Fibroblast of skin of scalp (primary cell): ENCODE data around the gene GUCY2D.
"Not testable (repeated sequence)": the region's sequence is repeated elsewhere in the genome, so short reads cannot be mapped to it uniquely, and the experiment has no call there.

Source experiments
- DNase-seq: peaks from one replicate; pipeline ENCODE4 v3.0.0-alpha.2; 2013

The GUCY2D gene

DNA sequence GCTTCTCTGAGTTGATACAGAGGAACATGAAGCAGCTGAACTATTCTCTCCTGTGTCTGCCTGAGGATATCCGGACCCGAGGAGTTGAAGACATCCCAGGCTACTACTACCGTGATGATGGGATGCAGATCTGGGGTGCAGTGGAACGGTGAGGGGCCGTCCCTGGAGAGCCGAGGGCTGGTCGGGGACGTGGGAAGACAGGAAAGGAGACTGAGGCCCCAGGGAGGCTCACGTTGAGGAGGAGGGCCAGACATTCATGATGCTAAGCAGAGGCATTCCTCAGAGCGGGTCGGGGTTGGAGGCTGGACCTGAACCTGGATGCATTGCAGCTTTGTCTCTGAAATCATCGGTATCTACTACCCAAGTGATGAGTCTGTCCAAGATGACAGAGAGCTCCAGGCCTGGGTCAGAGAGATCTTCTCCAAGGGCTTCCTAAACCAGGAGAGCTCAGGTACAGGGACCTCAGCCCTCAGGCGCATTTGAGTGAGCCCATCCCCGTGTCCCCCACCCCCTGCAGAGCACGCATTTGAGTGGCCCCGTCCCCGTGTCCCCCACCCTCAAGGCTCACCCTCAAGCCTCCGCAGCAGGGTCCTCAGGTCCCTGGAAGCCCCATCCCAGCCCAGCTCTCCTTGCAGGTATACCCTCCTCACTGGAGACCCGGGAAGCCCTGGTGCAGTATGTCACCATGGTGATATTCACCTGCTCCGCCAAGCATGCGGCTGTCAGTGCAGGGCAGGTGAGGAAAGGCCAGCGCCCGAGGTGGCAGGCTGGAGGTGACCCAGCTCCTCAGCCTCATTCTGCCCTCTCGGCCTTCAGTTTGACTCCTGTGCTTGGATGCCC lies 44.7 kb downstream of the GUCY2D start:
- no peak for DNase-seq

DNA sequence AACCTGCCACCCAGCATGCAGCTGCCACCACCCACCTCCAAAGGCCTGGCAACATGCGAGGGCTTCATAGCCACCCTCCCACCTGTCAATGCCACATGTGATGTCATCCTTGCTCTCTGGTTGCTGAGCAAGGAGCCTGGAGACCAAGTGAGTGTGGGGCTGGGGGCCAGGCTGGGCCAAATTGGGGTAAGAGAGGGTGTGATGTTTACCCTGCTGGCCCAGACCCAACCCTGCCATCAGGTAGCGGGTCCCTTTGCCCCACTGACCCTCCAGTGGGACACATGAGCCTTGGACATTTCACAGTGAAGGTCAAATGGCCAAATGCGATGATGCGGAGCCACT lies 45.3 kb downstream of the GUCY2D start:
- DNase-seq = no peak

DNA sequence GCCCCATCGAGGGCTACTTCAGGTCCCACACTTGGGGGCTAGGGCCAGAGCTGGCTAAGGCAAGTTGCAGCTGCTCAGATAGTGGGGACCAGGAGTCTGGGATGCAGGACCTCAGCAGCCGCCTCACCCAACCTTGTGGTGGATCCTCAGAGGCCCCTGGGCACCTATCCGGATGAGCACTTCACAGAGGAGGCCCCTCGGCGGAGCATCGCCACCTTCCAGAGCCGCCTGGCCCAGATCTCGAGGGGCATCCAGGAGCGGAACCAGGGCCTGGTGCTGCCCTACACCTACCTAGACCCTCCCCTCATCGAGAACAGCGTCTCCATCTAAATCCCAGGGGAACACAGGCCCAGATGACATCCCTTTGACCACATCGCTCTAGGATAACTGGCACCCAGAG lies 45.8 kb downstream of the GUCY2D start:
- DNase-seq = no peak

DNA sequence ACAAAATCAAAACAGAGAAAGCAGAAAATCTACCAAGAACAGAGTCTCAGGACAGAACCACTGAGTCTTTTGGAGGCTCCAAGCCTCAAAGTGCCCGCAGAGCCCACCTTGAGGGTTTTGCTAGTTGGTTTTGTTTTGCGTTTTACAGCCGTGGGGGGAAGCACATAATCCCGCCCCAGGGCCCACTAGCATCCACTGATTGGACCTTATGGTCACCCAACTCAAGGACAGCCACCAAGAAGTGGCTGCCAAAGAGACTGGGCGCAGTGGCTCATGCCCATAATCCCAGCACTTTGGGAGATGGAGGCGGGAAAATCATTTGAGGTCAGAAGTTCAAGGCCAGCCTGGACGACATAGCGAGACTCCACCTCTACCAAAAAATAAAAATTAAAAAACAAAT lies 46.3 kb downstream of the GUCY2D start:
- DNase-seq = no peak

DNA sequence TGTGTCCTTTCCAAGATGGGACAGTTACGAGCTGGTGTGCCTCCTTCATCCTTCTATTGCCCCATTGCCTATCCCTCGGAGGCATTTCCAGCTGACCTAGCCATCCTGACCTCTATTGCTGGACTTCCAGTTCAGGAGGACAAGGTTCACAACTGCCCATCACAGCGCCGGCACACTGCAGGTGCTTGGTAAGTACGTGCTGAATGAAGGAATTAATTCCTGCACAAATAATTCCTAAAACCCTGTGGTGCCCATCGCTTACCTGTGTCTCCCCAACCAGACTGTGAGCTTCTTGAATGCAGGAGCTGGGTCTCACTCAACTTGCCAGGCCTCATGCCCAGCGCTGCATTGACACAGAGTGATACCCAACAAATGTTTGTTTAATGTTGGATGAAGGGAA lies 49.4 kb downstream of the GUCY2D start:
- no peak for DNase-seq

DNA sequence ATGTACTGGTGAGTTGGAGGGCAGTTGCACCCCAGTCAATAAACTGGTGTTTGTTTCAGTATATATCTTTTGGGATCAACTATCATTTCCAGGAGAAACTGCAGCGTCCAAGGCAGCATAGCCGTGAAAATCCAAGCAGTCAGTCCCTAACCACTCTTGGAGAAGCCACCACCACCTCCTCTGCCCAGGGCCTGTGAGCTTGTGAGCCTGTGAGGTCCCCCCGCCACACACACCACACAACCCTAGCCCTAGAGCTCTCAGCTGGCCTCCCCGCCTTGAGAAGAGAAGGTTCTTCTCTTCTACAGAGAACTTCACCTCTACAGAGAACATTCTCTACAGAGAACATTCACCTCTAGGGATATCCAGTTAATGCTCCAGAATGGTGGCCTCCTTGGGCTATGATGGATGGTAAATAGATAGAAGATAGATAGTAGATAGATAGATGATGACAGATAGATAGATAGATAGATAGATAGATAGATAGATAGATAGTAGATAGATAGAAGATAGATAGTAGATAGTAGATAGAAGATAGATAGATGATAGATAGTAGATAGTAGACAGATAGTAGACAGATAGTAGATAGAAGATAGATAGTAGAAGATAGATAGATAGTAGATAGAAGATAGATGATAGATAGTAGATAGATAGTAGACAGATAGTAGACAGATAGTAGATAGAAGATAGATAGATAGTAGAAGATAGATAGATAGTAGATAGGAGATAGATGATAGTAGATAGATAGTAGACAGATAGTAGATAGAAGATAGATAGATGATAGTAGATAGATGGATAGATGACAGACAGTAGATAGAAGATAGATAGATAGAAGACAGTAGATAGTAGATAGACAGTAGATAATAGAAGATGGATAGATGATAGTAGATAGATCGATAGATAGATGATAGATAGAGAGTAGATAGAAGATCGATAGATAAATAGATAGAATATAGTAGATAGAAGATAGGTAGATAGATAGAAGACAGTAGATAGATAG lies 50.1 kb downstream of the GUCY2D start:
- no peak for DNase-seq

DNA sequence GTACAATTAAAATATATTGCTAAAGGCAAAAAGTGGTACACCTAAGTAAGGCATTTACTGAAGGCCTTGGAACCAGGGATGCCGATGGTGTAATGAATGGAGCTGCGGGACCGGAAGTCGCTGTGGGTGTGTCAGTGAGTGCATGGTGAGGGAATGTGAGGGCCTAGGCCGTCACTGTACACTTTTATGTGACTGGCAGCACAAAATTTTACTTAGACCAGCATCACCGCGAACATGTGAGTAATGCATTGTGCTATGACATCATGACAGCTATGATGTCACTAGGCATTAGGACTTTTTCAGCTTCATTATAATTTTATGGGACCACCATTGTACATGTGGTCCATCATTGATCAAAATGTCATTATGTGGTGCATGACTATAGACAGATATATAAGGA lies 51.2 kb downstream of the GUCY2D start:
- DNase-seq = no peak

DNA sequence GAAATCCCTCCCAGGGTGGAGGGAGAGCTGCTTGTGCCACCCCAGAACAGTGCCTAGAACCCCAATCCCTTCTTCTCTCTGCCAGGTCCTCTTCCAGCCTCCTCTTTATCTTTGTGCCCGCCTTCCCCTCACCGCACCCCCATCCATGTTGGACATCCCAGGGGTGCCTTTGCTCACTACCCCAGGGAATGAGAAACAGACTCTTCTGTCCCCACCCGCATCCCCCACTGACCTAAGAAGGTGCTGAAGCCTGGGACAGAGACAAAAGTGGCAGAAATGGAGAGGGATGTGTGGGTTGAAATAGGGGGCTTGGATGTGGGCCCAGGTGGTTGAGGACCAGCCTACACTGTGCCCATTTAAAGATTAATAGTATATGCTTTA lies 53.4 kb downstream of the GUCY2D start:
- no peak for DNase-seq

DNA sequence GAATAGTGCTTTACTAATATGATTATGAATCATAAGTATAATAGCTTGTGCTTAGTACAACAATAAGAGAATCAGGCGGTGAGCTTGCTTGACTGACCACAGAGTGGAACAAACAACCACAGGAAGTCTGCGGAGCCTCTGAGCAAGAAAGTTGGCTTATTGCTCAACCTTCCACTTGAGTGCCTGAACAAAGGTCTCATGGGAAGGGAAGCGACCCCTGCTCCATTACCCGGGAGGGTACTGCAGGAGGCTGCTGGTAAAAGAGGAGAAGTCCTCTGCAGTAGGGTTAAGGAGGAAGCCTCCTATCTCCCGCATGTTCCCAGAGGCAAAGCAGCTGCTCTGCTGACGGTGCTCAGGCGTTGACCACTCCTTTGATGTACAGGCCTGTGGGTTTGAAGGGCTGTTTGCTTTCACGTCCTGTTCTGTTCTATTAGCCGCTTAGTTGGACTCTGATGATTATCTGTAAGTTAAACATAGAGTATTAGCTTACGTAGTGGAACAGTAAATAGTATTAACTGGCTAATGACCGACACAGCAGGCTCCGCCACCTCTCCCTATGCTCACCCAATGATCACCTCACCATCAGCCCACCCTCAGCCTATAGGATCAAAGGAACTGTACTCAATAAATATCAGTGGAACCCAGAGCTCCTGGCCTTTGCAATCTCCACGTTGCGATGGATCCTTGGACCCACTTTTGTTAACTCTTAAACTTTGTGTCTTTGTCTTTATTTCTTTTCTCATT lies 54.0 kb downstream of the GUCY2D start:
- DNase-seq = peak; percentile 63

DNA sequence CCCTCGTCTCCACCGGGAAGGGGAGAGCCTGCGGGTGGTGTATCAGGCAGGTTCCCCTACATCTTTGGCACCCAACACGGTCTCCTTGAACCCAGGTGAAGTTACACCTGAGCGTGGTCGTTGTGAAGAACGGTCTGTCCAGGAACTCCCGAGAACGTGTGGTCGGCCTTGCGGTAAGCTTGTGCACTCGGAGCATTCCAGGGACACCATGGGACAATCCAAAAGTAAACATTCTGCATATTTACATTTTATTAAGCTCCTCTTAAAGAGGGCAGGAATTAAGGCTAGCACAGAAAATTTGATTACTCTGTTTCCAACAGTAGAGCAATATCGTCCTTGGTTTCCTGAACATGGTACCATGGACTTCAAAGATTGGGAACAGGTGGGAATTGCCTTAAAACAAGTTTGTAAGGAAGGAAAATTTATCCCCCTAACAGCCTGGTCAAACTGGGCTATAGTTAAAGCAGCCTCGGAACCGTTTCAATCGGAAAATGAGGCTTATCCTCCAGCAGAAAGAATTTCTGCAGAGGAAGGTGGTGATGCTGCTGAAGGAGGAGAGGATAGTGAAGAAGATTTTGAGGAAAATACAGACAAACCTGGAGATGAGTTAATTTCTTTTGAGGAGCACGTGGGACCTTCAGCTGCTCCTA lies 54.7 kb downstream of the GUCY2D start:
- DNase-seq = no peak

DNA sequence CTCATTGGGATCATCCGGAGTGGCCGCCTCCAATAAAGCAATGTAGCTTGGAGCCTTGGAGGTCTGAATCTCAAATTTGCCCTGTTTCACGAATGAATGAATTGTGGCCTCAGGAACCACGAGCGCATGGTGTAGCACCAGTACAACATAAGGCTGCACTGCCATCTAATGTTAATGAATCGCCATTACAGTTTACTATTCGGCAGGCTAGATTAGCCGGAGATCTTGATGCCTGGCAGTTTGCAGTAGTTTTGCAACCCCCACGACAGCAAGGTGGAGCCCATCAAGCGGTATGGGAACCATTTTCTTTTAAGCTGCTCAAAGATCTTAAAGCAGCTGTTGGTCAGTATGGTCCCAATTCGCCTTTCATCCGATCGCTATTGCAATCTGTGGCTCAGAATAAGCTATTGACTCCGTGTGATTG lies 55.3 kb downstream of the GUCY2D start:
- peak; percentile 74 for DNase-seq

DNA sequence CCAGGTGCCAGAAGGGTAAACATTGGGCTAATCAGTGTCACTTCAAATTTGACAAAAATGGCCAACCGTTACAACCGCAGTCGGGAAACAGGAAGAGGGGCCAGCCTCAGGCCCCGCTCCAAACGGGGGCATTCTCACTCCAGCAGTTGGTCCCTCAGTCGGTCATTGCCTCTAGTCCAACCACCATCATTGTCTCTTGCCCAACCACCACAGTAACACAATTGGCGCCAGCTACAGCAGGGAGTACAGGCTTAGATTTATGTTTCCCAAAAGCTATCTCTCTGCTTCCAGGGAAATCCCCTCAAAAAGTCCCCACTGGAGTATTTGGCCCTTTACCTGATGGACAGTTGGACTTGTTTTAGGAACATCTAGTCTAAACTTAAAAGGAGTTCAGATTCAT lies 56.7 kb downstream of the GUCY2D start:
- DNase-seq = no peak

DNA sequence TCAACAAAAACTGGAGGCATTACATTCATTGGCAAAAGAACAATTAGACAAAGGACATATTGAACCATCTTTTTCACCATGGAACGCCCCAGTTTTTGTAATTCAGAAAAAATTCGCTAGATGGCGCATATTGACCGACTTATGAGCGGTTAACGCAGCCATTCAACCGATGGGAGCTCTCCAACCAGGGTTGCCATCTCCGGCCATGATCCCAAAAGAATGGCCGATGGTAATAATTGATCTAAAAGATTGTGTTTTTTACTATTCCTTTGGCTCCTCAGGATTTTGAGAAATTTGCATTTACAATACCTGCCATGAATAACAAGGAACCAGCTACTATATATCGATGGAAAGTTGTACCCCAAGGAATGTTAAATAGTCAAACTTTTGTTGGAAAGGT lies 57.9 kb downstream of the GUCY2D start:
- DNase-seq = peak; percentile 71

DNA sequence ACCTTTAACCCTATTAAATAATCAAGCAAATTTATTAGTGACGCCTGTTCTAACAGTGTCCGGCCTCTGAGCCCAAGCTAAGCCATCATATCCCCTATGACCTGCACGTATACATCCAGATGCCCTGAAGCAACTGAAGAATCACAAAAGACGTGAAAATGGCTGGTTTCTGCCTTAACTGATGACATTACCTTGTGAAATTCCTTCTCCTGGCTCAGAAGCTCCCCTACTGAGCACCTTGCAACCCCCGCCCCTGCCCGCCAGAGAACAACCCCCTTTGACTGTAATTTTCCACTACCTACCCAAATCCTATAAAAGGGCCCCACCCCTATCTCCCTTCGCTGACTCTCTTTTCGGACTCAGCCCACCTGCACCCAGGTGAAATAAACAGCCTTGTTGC lies 59.4 kb downstream of the GUCY2D start:
- DNase-seq = not testable (repeated sequence)

DNA sequence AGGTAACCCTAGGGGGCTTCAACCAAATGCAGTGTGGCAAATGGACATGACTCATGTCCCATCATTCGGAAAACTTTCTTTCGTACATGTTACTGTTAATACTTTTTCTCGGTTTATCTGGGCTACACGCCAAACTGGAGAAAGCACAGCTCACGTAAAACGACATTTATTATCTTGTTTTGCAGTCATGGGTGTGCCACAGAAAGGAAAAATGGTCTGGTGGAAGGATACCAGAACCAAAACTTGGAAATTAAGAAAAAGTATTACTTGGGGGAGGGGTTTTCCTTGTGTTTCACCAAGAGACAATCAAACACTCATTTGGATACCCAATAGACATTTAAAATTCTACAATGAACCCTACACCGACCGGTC lies 60.0 kb downstream of the GUCY2D start:
- no peak for DNase-seq

DNA sequence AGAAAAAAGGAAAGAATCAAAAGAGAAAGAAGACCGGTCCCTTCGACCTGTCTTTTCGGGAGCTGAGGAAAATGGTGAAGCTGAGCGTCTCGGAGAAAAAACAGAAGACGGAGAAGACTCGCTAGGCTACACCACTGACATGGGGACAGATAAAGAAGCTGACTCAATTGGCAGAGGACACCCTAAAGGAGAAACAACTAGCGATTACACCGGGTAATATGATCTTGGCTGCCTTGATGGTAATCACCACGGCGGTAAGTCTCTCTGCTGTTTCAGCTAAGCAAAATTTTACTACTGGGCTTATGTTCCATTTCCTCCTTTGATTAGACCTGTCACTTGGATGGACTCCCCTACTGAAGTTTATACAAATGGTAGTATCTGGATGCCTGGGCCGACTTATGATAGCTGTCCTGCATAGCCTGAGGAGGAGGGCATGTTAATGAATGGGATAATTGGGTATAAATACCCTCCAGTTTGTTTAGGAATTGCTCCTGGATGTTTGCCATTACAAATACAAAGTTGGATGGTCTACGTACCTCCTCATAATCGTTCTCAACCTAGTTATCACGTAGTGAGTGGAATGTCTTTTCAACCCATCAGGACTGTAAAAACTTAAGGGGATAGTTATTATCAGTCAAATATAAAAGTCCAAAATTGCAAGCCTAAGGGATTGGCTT lies 60.5 kb downstream of the GUCY2D start:
- DNase-seq = no peak

DNA sequence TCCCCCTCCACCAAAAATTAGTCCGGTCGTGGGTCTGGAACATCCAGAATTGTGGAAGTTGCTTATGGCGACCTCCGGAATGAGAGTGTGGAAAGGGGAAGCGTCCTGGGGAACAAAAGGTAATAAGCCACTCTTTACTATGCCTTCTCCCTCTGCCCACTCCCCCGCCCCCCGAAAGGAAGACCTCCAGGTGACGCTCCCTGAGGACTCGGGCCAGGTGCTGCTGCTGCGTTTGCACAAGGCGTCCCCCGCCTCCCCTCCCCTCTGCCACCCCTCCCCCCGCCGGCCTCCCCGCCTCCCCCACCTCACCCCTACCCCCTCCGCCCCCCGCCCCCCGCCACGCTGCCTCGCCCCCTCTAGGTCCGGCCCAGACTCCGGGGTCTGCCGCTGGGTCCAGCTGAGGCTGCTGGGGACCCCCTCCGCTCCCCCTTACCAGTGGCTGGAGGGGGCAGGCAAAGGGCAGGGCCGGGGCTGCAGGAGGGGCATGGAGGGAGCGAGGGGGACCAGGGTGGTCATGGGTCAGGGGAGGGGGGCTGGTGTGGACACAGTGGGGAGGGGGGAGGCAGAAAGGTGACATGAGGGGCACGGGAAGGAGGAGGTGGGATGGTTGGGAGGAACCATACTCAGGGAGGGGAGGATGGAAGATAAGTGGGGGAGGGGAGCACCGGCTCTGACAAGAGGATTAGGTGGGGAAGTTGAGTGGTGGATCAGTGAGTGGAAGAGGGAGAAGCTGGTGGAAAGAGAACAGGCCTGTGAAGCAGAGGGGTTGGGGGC lies 61.5 kb downstream of the GUCY2D start:
- DNase-seq = no peak

DNA sequence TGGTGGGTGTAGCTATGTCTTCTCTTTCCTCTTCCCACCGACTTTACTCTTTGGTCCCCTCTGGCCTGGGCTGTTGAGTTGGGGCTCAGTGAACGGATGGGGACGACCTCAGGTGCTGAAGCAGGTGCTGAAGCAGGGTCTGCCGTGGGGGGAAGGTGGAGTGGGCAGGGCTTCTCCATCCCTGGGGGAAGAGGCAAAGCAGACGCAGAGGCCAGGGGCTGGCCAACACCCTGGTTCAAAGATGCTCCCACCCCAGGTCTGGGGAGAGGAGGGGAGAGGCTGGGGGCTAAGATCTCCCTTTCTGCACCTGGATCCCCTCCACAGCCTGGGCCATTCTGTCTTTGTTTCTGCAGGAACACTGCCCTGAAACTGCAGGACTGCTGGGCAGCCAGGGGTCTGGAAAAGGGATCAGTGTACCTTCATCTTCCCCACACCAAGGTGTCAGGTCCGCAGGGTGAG lies 62.2 kb downstream of the GUCY2D start:
- no peak for DNase-seq

DNA sequence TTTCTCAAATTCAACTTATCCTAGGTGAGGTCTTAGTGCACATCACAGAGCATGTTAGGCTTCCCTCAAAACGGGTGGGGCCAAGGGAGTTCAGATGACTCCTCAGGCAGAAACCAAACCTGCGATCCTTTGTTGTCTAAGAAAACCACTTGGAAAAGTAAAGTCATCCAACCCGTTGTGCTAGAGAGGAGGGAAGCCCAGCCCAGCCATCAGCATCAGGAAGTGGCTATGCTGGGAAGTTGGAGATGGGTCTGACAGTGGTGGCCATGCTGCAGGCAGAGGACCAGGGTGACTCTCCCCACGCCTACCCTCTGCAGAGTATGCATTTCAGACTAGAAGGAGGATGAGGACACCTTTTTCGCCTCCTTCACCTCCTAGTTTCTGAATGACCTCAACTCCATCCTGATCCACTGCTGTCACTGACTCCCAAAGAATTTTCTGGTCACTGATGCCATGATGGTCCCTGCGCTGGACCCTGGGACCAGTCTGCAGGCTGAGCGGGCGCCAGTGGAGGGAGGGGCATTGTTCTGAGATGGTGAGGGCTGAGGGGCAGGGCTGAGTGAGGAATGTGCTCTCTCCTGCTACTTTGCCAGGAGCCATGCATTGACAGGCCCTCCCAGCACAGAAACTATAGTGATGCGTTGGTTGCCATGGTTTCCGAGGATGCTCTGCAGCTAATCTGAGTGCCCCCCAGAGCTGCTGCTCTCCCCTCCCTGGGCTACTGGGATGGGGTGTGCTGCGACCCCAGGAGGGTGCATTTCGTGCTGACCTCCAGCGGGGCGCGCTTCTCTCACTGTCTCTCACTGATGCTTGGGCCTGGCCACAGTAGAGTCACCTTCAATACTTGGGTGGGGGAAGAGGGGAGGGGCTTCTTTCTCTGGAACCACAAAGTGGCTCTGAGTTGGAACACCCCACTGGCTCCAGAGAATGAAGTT lies 64.7 kb downstream of the GUCY2D start:
- no peak for DNase-seq

DNA sequence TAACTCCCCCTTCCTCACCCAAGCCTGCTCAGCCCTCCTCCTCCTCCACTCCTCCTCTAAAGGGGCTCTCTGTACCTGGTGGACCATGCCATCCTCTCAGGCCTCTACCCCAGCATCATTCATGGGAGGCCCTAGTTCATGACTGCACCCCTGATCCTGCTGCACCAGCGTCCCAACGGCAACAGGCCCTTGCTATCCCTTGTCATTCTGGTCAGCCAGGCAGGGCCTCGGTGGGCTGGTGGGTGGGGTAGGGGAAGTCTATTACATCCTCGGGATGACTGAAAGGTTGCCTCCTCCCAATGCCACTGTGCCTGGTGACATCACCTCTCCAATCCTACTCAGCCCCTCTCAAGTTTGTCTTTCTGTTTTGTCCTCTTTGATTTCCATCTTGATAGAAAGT lies 65.4 kb downstream of the GUCY2D start:
- no peak for DNase-seq
